NCI-H2107 (cell line): ENCODE results near the gene IFT52.

Source experiments
- DNase-seq: peaks from one replicate; lab custom pipeline; 2025; lab: John Stamatoyannopoulos, UW

The IFT52 gene

DNA sequence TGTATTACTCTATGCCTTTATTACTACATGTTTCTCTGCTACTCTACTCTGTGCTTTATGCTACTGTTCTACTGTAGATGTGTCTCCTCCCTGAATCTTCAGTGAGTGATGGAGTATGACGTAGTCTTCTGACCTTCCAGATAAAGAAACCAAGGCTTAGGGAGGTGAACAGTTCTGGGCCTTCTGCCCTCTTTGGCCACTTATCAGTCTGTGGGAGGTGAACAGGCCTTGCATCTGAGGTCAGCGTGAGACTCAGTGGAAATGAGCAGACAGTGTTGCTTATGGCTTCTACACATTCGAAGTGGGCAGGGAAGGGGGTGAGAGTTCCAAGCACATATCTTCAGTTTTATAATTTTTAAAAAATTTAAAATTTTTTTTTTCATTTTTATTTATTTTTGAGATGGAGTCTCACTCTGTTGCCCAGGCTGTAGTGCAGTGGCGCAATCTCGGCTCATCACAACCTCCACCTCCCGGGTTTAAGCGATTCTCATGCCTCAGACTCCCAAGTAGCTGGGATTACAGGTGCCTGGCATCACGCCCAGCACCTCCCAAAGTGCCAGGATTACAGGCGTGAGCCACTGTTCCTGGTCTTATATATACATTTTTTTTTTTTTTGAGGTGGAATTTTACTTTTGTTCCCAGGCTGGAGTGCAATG is 100.3 kb downstream of the IFT52 start:
- DNase-seq, result no peak

DNA sequence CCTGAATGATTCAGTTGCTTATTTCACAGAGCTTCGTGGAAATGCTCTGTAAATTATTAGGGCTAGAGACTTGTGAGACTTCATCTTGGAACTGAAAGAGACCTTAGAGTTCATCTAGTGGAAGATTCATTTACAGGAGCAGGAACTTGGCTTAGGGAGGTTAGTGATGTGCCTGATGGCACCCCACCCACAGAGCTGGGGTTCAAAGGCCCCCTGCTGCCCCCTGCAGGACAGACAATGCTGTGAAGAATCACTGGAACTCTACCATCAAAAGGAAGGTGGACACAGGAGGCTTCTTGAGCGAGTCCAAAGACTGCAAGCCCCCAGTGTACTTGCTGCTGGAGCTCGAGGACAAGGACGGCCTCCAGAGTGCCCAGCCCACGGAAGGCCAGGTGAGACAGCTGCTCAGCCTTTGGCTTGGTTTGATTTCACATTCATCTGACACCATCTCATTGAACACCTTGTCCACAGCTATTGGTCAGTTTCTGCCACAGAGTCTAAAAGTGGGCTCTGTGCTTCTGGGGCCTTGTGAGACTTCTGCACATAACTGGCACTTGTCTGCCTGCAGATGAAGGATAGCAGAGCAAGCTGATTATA is 101.3 kb downstream of the IFT52 start:
- DNase-seq, result no peak

DNA sequence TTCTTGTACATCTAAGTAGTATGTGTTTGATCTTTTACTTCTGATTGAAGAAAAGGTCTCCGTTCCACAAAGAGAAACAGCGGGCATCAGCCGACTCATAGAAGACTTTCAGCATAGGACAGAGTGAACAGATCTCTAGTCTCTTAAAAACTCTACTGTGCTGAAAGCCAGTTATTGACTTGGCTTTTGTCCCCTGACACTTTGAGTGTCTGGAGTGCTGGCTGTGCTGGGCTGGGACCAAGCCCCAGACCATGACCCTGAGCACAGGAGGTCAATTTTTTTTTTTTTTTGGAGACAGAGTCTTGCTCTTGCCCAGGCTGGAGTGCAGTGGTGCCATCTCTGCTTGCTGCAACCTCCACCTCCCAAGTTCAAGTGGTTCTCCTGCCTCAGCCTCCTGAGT is 104.0 kb downstream of the IFT52 start:
- DNase-seq, result no peak

DNA sequence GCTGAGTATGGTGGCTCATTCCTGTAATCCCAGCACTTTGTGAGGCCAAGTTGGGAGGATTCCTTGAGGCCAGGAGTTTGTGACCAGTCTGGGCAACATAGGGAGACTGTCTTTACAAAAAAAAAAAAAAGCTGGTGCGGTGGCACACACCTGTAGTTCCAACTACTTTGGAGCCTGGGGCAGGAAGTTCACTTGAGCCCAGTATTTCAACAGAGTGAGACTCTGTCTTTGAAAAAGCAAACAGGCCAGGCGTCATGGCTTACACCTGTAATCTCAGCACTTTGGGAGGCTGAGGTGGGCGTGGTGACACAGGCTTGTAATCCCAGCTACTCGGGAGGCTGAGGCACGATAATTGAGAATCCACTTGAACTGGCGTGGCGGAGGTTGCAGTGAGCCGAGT is 104.8 kb downstream of the IFT52 start:
- DNase-seq, result no peak
